ENCODE data around the gene EFCAB9.
"Not testable (repeated sequence)": the region's sequence is repeated elsewhere in the genome, so short reads cannot be mapped to it uniquely, and the experiment has no call there.

EFCAB9 gene

DNA sequence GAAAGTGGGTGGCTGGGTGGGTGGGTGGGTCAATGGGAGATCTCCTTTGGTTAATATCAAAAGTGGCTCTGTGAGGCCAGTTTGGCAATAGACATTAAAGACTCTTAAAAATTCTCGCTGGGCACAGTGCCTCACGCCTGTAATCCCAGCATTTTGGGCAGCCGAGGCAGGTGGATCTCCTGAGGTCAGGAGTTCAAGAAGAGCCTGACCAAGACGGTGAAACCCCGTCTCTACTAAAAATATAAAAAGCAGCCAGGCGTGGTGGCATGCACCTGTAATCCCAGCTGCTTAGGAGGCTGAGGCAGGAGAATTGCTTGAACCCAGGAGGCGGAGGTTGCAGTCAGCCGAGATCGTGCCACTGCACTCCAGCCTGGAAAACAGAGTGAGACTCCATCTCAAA, 38.9 kb upstream of the EFCAB9 start:
- H3K27me3 ChIP-seq (replicated peaks in 2 of 5; ENCODE audit: control insufficient read depth in 4 of 5, insufficient read depth in 5 of 5, low read length in 4 of 5); H3K4me3 ChIP-seq (ENCODE audit: control insufficient read depth in 1 of 7, extremely low read depth in 1 of 7, insufficient read depth in 4 of 7, low read depth in 2 of 7, low read length in 6 of 7); H3K9me3 ChIP-seq (ENCODE audit: control extremely low read depth in 1 of 5, control insufficient read depth in 4 of 5, insufficient read depth in 2 of 5, low read depth in 1 of 5, low read length in 4 of 5); DNase-seq; H3K27ac ChIP-seq (ENCODE audit: insufficient read depth in 1 of 2, low read depth in 1 of 2, low read length in 2 of 2, poor library complexity in 1 of 2, severe bottlenecking in 2 of 2); POLR2A ChIA-PET: not testable (repeated sequence)
- H3K4me1 ChIP-seq (ENCODE audit: control extremely low read depth in 1 of 4, control insufficient read depth in 4 of 4, insufficient read depth in 4 of 4, low read length in 3 of 4), result peaks cover 0 to 42% (median 23%) of the 10 kb centered on the region in 4 experiments
- peaks cover 2 to 58% (median 25%) of the 10 kb centered on the region in 4 experiments for H3K36me3 ChIP-seq (ENCODE audit: control insufficient read depth in 4 of 4, insufficient read depth in 4 of 4, low read length in 3 of 4)
- WGBS (ENCODE audit: insufficient coverage), result 98% methylated on average over 4 of the region's 9 CpGs
- CTCF ChIA-PET, result interaction anchor here (0.6 to 4.9 kb wide), 7 partner anchors 8 to 43 kb away, joined by 3 to 32 read pairs (median 3); no protein-coding TSS in a partner anchor

GRCh38 chr5:172156541-172156994, 37.4 kb upstream of the EFCAB9 start:
- peaks cover 2 to 59% (median 27%) of the 10 kb centered on the region in 4 experiments for H3K36me3 ChIP-seq (ENCODE audit: control insufficient read depth in 4 of 4, insufficient read depth in 4 of 4, low read length in 3 of 4)
- 97% methylated on average over 7 of the region's 13 CpGs for WGBS (ENCODE audit: insufficient coverage)
- no peak overlapping the region for H3K27ac ChIP-seq (ENCODE audit: insufficient read depth in 1 of 2, low read depth in 1 of 2, low read length in 2 of 2, poor library complexity in 1 of 2, severe bottlenecking in 2 of 2)

DNA sequence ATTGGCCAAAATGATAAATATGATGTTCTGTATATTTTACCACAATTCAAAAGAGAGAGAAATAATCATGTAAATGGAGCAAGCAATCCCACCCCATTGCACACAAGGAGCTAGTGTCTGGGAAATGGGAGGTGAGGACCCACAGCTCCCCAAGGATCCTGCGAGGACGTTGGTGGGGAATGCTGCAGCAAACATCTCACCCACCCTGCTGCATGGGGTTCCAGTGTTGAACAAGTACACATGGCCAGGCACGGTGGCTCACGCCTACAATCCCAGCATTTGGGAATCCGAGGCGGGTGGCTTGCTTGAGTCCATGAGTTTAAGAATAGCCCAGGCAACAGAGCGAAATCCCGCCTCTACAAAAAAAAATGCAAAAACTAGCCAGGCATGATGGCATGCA, 35.0 kb upstream of the EFCAB9 start:
- POLR2A ChIA-PET, result no interaction called here
- no peaks in the 10 kb centered on the region for H3K27me3 ChIP-seq (replicated peaks in 2 of 5; ENCODE audit: control insufficient read depth in 4 of 5, insufficient read depth in 5 of 5, low read length in 4 of 5)
- no peak overlapping the region for H3K4me3 ChIP-seq (ENCODE audit: control insufficient read depth in 1 of 7, extremely low read depth in 1 of 7, insufficient read depth in 4 of 7, low read depth in 2 of 7, low read length in 6 of 7)
- no peak for DNase-seq
- no peak overlapping the region for H3K27ac ChIP-seq (ENCODE audit: insufficient read depth in 1 of 2, low read depth in 1 of 2, low read length in 2 of 2, poor library complexity in 1 of 2, severe bottlenecking in 2 of 2)
- peaks cover 2 to 49% (median 21%) of the 10 kb centered on the region in 4 experiments for H3K36me3 ChIP-seq (ENCODE audit: control insufficient read depth in 4 of 4, insufficient read depth in 4 of 4, low read length in 3 of 4)
- peaks cover 0 to 7% (median 5%) of the 10 kb centered on the region in 4 experiments for H3K4me1 ChIP-seq (ENCODE audit: control extremely low read depth in 1 of 4, control insufficient read depth in 4 of 4, insufficient read depth in 4 of 4, low read length in 3 of 4)
- CTCF ChIA-PET, result interaction anchor here (1.1 to 1.7 kb wide), 3 partner anchors 9 to 30 kb away, joined by 3 to 4 read pairs (median 3); no protein-coding TSS in a partner anchor
- WGBS (ENCODE audit: insufficient coverage), result 95% methylated on average over 7 of the region's 8 CpGs
- H3K9me3 ChIP-seq (ENCODE audit: control extremely low read depth in 1 of 5, control insufficient read depth in 4 of 5, insufficient read depth in 2 of 5, low read depth in 1 of 5, low read length in 4 of 5), result no peaks in the 10 kb centered on the region

More at GRCh38 chr5:172156541-172156994, 37.4 kb upstream of the EFCAB9 start:
- Histone ChIP-seq H3K4me3 (ENCODE audit: control insufficient read depth in 1 of 7, extremely low read depth in 1 of 7, insufficient read depth in 4 of 7, low read depth in 2 of 7, low read length in 6 of 7) (no peak overlapping the region), H3K4me1 (ENCODE audit: control extremely low read depth in 1 of 4, control insufficient read depth in 4 of 4, insufficient read depth in 4 of 4, low read length in 3 of 4) (peaks cover 0 to 27% (median 11%) of the 10 kb centered on the region in 4 experiments), H3K27me3 (replicated peaks in 2 of 5; ENCODE audit: control insufficient read depth in 4 of 5, insufficient read depth in 5 of 5, low read length in 4 of 5) (no peaks in the 10 kb centered on the region), H3K9me3 (ENCODE audit: control extremely low read depth in 1 of 5, control insufficient read depth in 4 of 5, insufficient read depth in 2 of 5, low read depth in 1 of 5, low read length in 4 of 5) (no peaks in the 10 kb centered on the region)
- POLR2A ChIA-PET, result no interaction called here
- CTCF ChIA-PET, result interaction anchor here (1.1 to 1.7 kb wide), 3 partner anchors 32 to 45 kb away, joined by 4 to 7 read pairs (median 4); partner anchors contain the start of gene STK10
- DNase-seq, result no peak

DNA sequence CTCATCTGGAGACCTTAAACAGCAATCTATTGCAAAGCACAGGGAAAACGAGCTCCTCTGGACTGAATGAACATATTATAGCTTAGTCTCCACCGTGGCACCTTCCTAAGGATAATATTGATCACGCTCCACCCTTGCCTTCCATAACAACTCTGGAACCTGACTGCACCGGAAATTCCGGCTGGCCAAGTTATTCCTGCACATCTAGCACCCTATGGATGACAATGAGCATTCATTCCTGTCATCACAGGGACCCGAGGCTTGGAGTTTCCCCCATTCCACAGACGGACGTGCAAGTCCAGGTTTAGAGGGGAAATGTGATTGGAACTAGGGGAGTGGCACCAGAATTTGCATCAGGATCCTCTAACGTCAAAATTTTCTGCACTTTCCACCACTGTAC, 33.5 kb upstream of the EFCAB9 start:
- H3K4me1 ChIP-seq (ENCODE audit: control extremely low read depth in 1 of 4, control insufficient read depth in 4 of 4, insufficient read depth in 4 of 4, low read length in 3 of 4), result peaks cover 0 to 13% (median 6%) of the 10 kb centered on the region in 4 experiments
- CTCF ChIA-PET, result interaction anchor here (1.0 to 3.8 kb wide), 3 partner anchors 9 to 28 kb away, joined by 4 to 22 read pairs (median 6); partner anchors contain the start of gene STK10
- peaks cover 2 to 52% (median 12%) of the 10 kb centered on the region in 4 experiments for H3K36me3 ChIP-seq (ENCODE audit: control insufficient read depth in 4 of 4, insufficient read depth in 4 of 4, low read length in 3 of 4)
- 98% methylated on average over 8 of the region's 9 CpGs for WGBS (ENCODE audit: insufficient coverage)
- no peak for DNase-seq
- no peaks in the 10 kb centered on the region for H3K27me3 ChIP-seq (replicated peaks in 2 of 5; ENCODE audit: control insufficient read depth in 4 of 5, insufficient read depth in 5 of 5, low read length in 4 of 5)
- H3K4me3 ChIP-seq (ENCODE audit: control insufficient read depth in 1 of 7, extremely low read depth in 1 of 7, insufficient read depth in 4 of 7, low read depth in 2 of 7, low read length in 6 of 7), result no peak overlapping the region
- no peak overlapping the region for H3K27ac ChIP-seq (ENCODE audit: insufficient read depth in 1 of 2, low read depth in 1 of 2, low read length in 2 of 2, poor library complexity in 1 of 2, severe bottlenecking in 2 of 2)
- POLR2A ChIA-PET, result no interaction called here
- no peaks in the 10 kb centered on the region for H3K9me3 ChIP-seq (ENCODE audit: control extremely low read depth in 1 of 5, control insufficient read depth in 4 of 5, insufficient read depth in 2 of 5, low read depth in 1 of 5, low read length in 4 of 5)

GRCh38 chr5:172162323-172162986, 31.5 kb upstream of the EFCAB9 start:
- Histone ChIP-seq H3K4me1 (ENCODE audit: control extremely low read depth in 1 of 4, control insufficient read depth in 4 of 4, insufficient read depth in 4 of 4, low read length in 3 of 4) (peaks cover 0 to 13% (median 6%) of the 10 kb centered on the region in 4 experiments), H3K9me3 (ENCODE audit: control extremely low read depth in 1 of 5, control insufficient read depth in 4 of 5, insufficient read depth in 2 of 5, low read depth in 1 of 5, low read length in 4 of 5) (no peaks in the 10 kb centered on the region), H3K27ac (ENCODE audit: insufficient read depth in 1 of 2, low read depth in 1 of 2, low read length in 2 of 2, poor library complexity in 1 of 2, severe bottlenecking in 2 of 2) (no peak overlapping the region), H3K27me3 (replicated peaks in 2 of 5; ENCODE audit: control insufficient read depth in 4 of 5, insufficient read depth in 5 of 5, low read length in 4 of 5) (no peaks in the 10 kb centered on the region), H3K36me3 (ENCODE audit: control insufficient read depth in 4 of 4, insufficient read depth in 4 of 4, low read length in 3 of 4) (peaks cover 5 to 49% (median 9%) of the 10 kb centered on the region in 4 experiments), H3K4me3 (ENCODE audit: control insufficient read depth in 1 of 7, extremely low read depth in 1 of 7, insufficient read depth in 4 of 7, low read depth in 2 of 7, low read length in 6 of 7) (no peak overlapping the region)
- CTCF ChIA-PET, result interaction anchor here (0.7 to 4.5 kb wide), 7 partner anchors 10 to 56 kb away, joined by 3 to 32 read pairs (median 4); partner anchors contain the start of gene STK10
- no peak for DNase-seq
- POLR2A ChIA-PET, result interaction anchor here (1.4 kb wide), 1 partner anchor 26 kb away, joined by 4 read pairs; no protein-coding TSS in a partner anchor
- 100% methylated on average over 4 of the region's 5 CpGs for WGBS (ENCODE audit: insufficient coverage)

- POLR2A ChIA-PET, result interaction anchor here (1.4 kb wide), 1 partner anchor 26 kb away, joined by 4 read pairs; no protein-coding TSS in a partner anchor
- Histone ChIP-seq H3K27me3 (replicated peaks in 2 of 5; ENCODE audit: control insufficient read depth in 4 of 5, insufficient read depth in 5 of 5, low read length in 4 of 5) (no peaks in the 10 kb centered on the region), H3K27ac (ENCODE audit: insufficient read depth in 1 of 2, low read depth in 1 of 2, low read length in 2 of 2, poor library complexity in 1 of 2, severe bottlenecking in 2 of 2) (no peak overlapping the region), H3K9me3 (ENCODE audit: control extremely low read depth in 1 of 5, control insufficient read depth in 4 of 5, insufficient read depth in 2 of 5, low read depth in 1 of 5, low read length in 4 of 5) (no peaks in the 10 kb centered on the region), H3K4me1 (ENCODE audit: control extremely low read depth in 1 of 4, control insufficient read depth in 4 of 4, insufficient read depth in 4 of 4, low read length in 3 of 4) (peaks cover 0 to 13% (median 6%) of the 10 kb centered on the region in 4 experiments), H3K36me3 (ENCODE audit: control insufficient read depth in 4 of 4, insufficient read depth in 4 of 4, low read length in 3 of 4) (peaks cover 2 to 49% (median 8%) of the 10 kb centered on the region in 4 experiments), H3K4me3 (ENCODE audit: control insufficient read depth in 1 of 7, extremely low read depth in 1 of 7, insufficient read depth in 4 of 7, low read depth in 2 of 7, low read length in 6 of 7) (no peak overlapping the region)
- CTCF ChIA-PET, result interaction anchor here (0.6 to 4.5 kb wide), 7 partner anchors 10 to 57 kb away, joined by 3 to 32 read pairs (median 3); partner anchors contain the start of gene STK10
- no peak for DNase-seq
- 64% methylated on average over 3 of the region's 5 CpGs for WGBS (ENCODE audit: insufficient coverage)
Observed at GRCh38 chr5:172162987-172163343, 31.0 kb upstream of the EFCAB9 start.

- DNase-seq, result no peak
- ChIA-PET POLR2A (no interaction called here), CTCF (interaction anchor here (0.6 to 4.5 kb wide), 7 partner anchors 10 to 52 kb away, joined by 3 to 32 read pairs (median 5); partner anchors contain the start of gene STK10)
- WGBS (ENCODE audit: insufficient coverage), result 91% methylated on average over 4 of the region's 4 CpGs
- Histone ChIP-seq H3K36me3 (ENCODE audit: control insufficient read depth in 4 of 4, insufficient read depth in 4 of 4, low read length in 3 of 4) (peaks cover 5 to 50% (median 6%) of the 10 kb centered on the region in 4 experiments), H3K27ac (ENCODE audit: insufficient read depth in 1 of 2, low read depth in 1 of 2, low read length in 2 of 2, poor library complexity in 1 of 2, severe bottlenecking in 2 of 2) (no peak overlapping the region), H3K4me3 (ENCODE audit: control insufficient read depth in 1 of 7, extremely low read depth in 1 of 7, insufficient read depth in 4 of 7, low read depth in 2 of 7, low read length in 6 of 7) (no peak overlapping the region), H3K27me3 (replicated peaks in 2 of 5; ENCODE audit: control insufficient read depth in 4 of 5, insufficient read depth in 5 of 5, low read length in 4 of 5) (no peaks in the 10 kb centered on the region), H3K4me1 (ENCODE audit: control extremely low read depth in 1 of 4, control insufficient read depth in 4 of 4, insufficient read depth in 4 of 4, low read length in 3 of 4) (peaks cover 0 to 16% (median 10%) of the 10 kb centered on the region in 4 experiments), H3K9me3 (ENCODE audit: control extremely low read depth in 1 of 5, control insufficient read depth in 4 of 5, insufficient read depth in 2 of 5, low read depth in 1 of 5, low read length in 4 of 5) (no peaks in the 10 kb centered on the region)
Observed at GRCh38 chr5:172163346-172163745, 30.6 kb upstream of the EFCAB9 start.
